Stomach (tissue), 9 donors: ENCODE data around the gene TSHZ1. TPM values are rescaled to one million over a fixed set of nuclear protein-coding genes. Genes with fewer than 3 reads are reported as not detected.
A peak's percentile ranks its signal among the peaks of the same experiment; 100 is the strongest.

Source experiments
- DNase-seq, 2 donors: peaks; one replicate each; pipeline versions ENCODE4 v3.0.0 to v3.0.0-alpha.2; 2013 to 2019
- H3K27ac ChIP-seq, 5 donors: fragments of 200-600 bp in 4 of 5; sonication (generic) in 4 of 5; one replicate each; pipeline ENCODE4 v1.5.1; 2013 to 2019; ENCODE audit warnings: mild to moderate bottlenecking in 1 of 5, moderate library complexity in 1 of 5
- H3K27me3 ChIP-seq, 3 donors: fragments of 200-600 bp; sonication (generic); one replicate each; pipeline ENCODE4 v1.5.1; 2017 to 2019; ENCODE audit warnings: mixed run types in 1 of 3
- H3K36me3 ChIP-seq, 4 donors: fragments of 200-600 bp; sonication (generic); 1 replicate in 3 of 4; 2 replicates in 1 of 4; pipeline ENCODE4 v1.5.1; 2016 to 2019
- H3K4me1 ChIP-seq, 4 donors: fragments of 200-600 bp; sonication (generic); one replicate each; pipeline ENCODE4 v1.5.1; 2016 to 2019
- H3K4me3 ChIP-seq, 4 donors: fragments of 200-600 bp; sonication (generic) in 3 of 4; one replicate each; pipeline ENCODE4 v1.5.1; 2016 to 2019; ENCODE audit warnings: mild to moderate bottlenecking in 1 of 4
- H3K9me3 ChIP-seq, 4 donors: fragments of 200-600 bp; sonication (generic); one replicate each; pipeline ENCODE4 v1.5.1; 2016 to 2019
- EP300 ChIP-seq: sonication (generic); formaldehyde crosslinking; IDR thresholded peaks from one replicate; pipeline ENCODE4 v1.6.1; 2017; ENCODE audit warnings: antibody characterized with exemption
- POLR2A ChIP-seq, 4 donors: fragments of 450-650 bp; IDR thresholded peaks; one replicate each; pipeline ENCODE4 v1.6.1; 2016; ENCODE audit warnings: antibody characterized with exemption in 4 of 4, control low read depth in 2 of 4, mild to moderate bottlenecking in 1 of 4, moderate library complexity in 1 of 4
- POLR2AphosphoS5 ChIP-seq, 3 donors: sonication (generic); formaldehyde crosslinking; IDR thresholded peaks; one replicate each; pipeline ENCODE4 v1.6.1; 2016; ENCODE audit warnings: antibody characterized with exemption in 3 of 3
- WGBS, 5 donors: extraction: QIAGEN DNeasy Blood & Tissue Kit in 3 of 5; methylation state at CpG; one replicate each; pipeline versions ENCODE4 v1.1.5 to v1.1.7; 2013 to 2018; 5-methylcytosine and 5-hydroxymethylcytosine counted together
- intact Hi-C: fragments of 100-400 bp; cut with DNase I; formaldehyde crosslinking; loops from one replicate; pipeline ENCODE4 v1.15.1; 2023; ENCODE audit warnings: low total_unique reads
- polyA plus RNA-seq, 3 donors: library from polyadenylated mRNA; stranded (reverse); fragments of 200-250 nt; gene quantifications; one replicate each; pipeline ENCODE4 v1.2.3, GENCODE V29; 2013
- total RNA-seq, 5 donors: library from RNA; depleted of rRNA; stranded (reverse); fragments of >200 nt; gene quantifications; one replicate each; pipeline versions ENCODE4 v1.1.0 to v1.2.3, GENCODE V29; 2014 to 2016
- TF ChIP-seq, protein P1 (sequence below), 7 experiments: fragments of 450-650 bp in 4 of 7; fragments of 200-600 bp in 3 of 7; sonication (generic) in 3 of 7; IDR thresholded peaks; one replicate each; pipeline ENCODE4 v1.5.1; 2016 to 2019; ENCODE audit warnings: antibody characterized with exemption in 7 of 7, control low read depth in 2 of 7, mild to moderate bottlenecking in 1 of 7
- donor health status: healthy with polysubstance abuse.
- donor health status: Bipolar disorder and iron deficiency.
- donor health status: healthy.

The TSHZ1 gene
- total and polyA plus RNA-seq, 8 donors = 4.2 to 21.0 (median 8.2) TPM

DNA sequence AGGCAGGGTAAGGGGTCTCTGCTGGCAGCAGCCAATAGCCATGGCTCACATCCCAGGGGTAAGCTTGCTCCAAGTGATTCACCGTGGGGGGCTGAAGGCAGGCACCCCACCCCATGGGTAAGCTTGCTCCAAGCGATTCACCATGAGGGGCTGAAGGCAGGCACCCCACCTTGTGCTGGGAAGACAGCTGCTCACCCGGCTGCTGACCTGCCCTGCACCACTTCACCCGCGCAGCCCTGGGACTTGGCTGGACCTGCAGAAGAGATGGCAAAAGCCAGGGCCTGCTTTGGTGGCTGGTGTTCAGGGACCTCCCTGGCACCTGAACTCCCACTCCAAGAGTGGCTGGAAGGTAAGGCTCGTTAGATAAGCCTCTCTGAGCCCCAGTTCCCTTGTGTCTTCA is 20.9 kb upstream of the TSHZ1 start:
- Histone ChIP-seq H3K4me3 (no peak overlapping the region), H3K9me3 (no peaks in the 10 kb centered on the region), H3K4me1 (peaks cover 0 to 13% (median 3%) of the 10 kb centered on the region in 4 donors), H3K36me3 (no peaks in the 10 kb centered on the region), H3K27me3 (no peaks in the 10 kb centered on the region), H3K27ac (no peak overlapping the region)
- no peak for TF ChIP-seq EP300
- no peak for TF ChIP-seq POLR2AphosphoS5 (IDR thresholded peaks at IDR 0.05)
- TF ChIP-seq POLR2A (IDR thresholded peaks at IDR 0.05) = no peak
- intact Hi-C loops = no loop called here
- 83 to 96% (median 89%) methylated on average over 1 to 6 of the region's 6 CpGs for WGBS, 5 donors
- DNase-seq = no peak

DNA sequence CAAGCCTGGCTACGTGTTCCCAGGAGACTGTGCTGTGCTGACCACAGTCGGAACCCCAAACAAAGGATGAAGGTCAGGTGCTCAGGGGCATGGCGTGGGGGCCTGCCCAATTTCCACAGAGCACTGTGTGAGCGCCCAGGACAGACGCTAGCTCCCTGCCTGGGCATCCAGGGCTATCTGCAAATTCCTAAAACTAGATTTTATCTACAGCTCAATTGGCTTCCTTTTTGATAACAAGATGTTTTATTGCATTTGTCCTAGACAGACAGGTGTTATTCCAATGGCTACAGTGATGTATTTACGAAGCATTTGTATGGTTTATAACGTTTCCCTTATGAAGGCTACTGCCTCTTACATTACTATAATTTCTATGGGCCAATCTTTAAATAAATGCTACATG is 17.7 kb upstream of the TSHZ1 start:
- DNase-seq = no peak
- H3K9me3 ChIP-seq = no peaks in the 10 kb centered on the region
- H3K36me3 ChIP-seq = no peaks in the 10 kb centered on the region
- intact Hi-C loops = no loop called here
- WGBS, 5 donors = 73 to 84% (median 79%) methylated on average over 7 of the region's 7 CpGs
- H3K27ac ChIP-seq = no peak overlapping the region
- H3K4me1 ChIP-seq = peaks cover 0 to 13% (median 3%) of the 10 kb centered on the region in 4 donors
- no peak overlapping the region for H3K4me3 ChIP-seq
- H3K27me3 ChIP-seq = no peaks in the 10 kb centered on the region
- no peak for TF ChIP-seq EP300
- no peak for TF ChIP-seq POLR2A (IDR thresholded peaks at IDR 0.05)
- TF ChIP-seq POLR2AphosphoS5 (IDR thresholded peaks at IDR 0.05) = no peak
- TF ChIP-seq, protein P1, sequence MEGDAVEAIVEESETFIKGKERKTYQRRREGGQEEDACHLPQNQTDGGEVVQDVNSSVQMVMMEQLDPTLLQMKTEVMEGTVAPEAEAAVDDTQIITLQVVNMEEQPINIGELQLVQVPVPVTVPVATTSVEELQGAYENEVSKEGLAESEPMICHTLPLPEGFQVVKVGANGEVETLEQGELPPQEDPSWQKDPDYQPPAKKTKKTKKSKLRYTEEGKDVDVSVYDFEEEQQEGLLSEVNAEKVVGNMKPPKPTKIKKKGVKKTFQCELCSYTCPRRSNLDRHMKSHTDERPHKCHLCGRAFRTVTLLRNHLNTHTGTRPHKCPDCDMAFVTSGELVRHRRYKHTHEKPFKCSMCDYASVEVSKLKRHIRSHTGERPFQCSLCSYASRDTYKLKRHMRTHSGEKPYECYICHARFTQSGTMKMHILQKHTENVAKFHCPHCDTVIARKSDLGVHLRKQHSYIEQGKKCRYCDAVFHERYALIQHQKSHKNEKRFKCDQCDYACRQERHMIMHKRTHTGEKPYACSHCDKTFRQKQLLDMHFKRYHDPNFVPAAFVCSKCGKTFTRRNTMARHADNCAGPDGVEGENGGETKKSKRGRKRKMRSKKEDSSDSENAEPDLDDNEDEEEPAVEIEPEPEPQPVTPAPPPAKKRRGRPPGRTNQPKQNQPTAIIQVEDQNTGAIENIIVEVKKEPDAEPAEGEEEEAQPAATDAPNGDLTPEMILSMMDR (IDR thresholded peaks at IDR 0.05) = no peak

DNA sequence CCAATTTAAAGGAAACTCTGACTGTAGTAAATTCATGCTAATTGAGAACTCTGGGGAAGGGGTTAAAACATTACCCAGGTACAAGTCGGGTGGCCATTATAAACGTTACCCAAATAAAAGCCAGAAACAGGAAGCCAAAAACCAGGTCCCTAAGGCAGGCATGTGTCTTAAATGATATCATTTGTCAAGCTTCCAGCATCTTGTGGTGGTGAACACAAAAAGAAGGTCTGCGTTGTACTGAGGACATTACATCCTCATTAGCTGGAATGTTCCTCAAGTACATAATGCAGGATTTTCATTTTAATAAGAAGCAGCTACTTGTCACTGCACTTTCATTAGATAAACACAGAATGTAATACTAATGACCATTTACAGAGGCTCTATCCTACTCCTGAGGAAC is 12.6 kb upstream of the TSHZ1 start:
- H3K9me3 ChIP-seq = no peaks in the 10 kb centered on the region
- H3K27me3 ChIP-seq = no peaks in the 10 kb centered on the region
- H3K27ac ChIP-seq = peak overlapping the region in 2 of 5 donors; percentile 35 to 52
- intact Hi-C loops = no loop called here
- H3K4me3 ChIP-seq = no peak overlapping the region
- WGBS, 5 donors = 10 to 27% (median 22%) methylated on average over 3 of the region's 3 CpGs
- TF ChIP-seq POLR2A (IDR thresholded peaks at IDR 0.05) (no peak), POLR2AphosphoS5 (IDR thresholded peaks at IDR 0.05) (no peak), EP300 (no peak)
- TF ChIP-seq, protein P1 (IDR thresholded peaks at IDR 0.05) = no peak
- DNase-seq = no peak
- H3K4me1 ChIP-seq = peaks cover 0 to 53% (median 30%) of the 10 kb centered on the region in 4 donors
- H3K36me3 ChIP-seq = peaks cover 0 to 25% (median 20%) of the 10 kb centered on the region in 4 donors

DNA sequence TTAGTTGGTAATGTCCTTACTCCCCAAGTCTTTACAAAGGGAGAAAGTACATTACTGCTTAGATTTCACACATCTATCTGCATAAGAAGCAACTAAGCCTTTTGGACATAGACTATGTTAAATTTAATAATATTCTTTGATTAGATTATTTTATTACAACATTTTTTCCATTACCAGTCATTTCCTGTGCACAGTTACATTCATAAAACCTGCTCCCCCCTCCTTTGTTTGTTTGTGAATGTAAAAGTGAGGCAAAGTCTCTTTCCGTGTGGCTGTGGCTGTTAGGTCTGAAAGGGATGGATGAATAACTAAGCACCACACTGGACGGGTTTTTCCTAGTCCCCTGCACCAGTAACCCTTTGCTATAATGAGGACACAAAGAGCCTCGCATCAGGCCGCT is 11.3 kb upstream of the TSHZ1 start:
- TF ChIP-seq, protein P1 (IDR thresholded peaks at IDR 0.05) = no peak
- TF ChIP-seq EP300 (no peak), POLR2AphosphoS5 (IDR thresholded peaks at IDR 0.05) (no peak), POLR2A (IDR thresholded peaks at IDR 0.05) (no peak)
- DNase-seq = no peak
- Histone ChIP-seq H3K4me3 (no peak overlapping the region), H3K27ac (peak overlapping the region in 2 of 5 donors; percentile 59 to 98), H3K27me3 (no peaks in the 10 kb centered on the region), H3K9me3 (no peaks in the 10 kb centered on the region), H3K4me1 (peaks cover 7 to 66% (median 39%) of the 10 kb centered on the region in 4 donors), H3K36me3 (peaks cover 0 to 25% (median 20%) of the 10 kb centered on the region in 4 donors)
- intact Hi-C loops = no loop called here
- WGBS, 5 donors = 70 to 85% (median 76%) methylated on average over 4 of the region's 4 CpGs

DNA sequence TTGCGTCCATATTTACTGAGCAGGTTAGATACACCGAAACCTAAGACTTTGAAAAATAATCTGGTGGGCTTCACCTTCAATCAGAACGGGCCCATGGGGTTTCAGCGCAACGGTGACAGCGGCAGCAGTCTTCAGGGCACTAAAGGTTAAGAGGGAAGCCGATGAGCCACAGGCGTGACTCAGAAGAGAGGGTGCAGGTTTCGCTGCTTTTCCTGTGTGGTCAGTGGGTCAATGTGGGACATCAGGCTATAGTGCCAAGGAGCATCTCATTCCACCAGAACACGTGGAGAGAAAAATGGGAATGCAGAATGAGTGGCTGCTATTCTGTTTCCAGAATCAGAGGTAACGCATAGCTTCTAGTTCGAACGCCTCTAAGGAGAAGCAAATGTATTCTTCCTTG is 10.5 kb upstream of the TSHZ1 start:
- DNase-seq = no peak
- no peaks in the 10 kb centered on the region for H3K9me3 ChIP-seq
- no peak for TF ChIP-seq EP300
- TF ChIP-seq, protein P1 (IDR thresholded peaks at IDR 0.05) = no peak
- no peak for TF ChIP-seq POLR2AphosphoS5 (IDR thresholded peaks at IDR 0.05)
- TF ChIP-seq POLR2A (IDR thresholded peaks at IDR 0.05) = no peak
- H3K27ac ChIP-seq = peak overlapping the region in 2 of 5 donors; percentile 59 to 98
- H3K27me3 ChIP-seq = peaks cover 0 to 7% (median 0%) of the 10 kb centered on the region in 3 donors
- H3K36me3 ChIP-seq = peaks cover 0 to 25% (median 20%) of the 10 kb centered on the region in 4 donors
- 93 to 96% (median 95%) methylated on average over 13 of the region's 13 CpGs for WGBS, 5 donors
- intact Hi-C loops = no loop called here
- H3K4me3 ChIP-seq = no peak overlapping the region
- H3K4me1 ChIP-seq = peaks cover 14 to 74% (median 47%) of the 10 kb centered on the region in 4 donors
